NT2/D1 (cell line): Measurements from ENCODE around the gene ATP9A.

ENCODE experiments used
- SUZ12 ChIP-seq: IDR thresholded peaks from 2 replicates; pipeline ENCODE4 v1.6.1; 2011; ENCODE audit not compliant: insufficient read length, insufficient read depth; ENCODE audit errors: extremely low read depth
- ZNF274 ChIP-seq: IDR thresholded peaks from 2 replicates; pipeline ENCODE4 v1.6.1; 2011; ENCODE audit warnings: mild to moderate bottlenecking, low read depth, low read length

DNA sequence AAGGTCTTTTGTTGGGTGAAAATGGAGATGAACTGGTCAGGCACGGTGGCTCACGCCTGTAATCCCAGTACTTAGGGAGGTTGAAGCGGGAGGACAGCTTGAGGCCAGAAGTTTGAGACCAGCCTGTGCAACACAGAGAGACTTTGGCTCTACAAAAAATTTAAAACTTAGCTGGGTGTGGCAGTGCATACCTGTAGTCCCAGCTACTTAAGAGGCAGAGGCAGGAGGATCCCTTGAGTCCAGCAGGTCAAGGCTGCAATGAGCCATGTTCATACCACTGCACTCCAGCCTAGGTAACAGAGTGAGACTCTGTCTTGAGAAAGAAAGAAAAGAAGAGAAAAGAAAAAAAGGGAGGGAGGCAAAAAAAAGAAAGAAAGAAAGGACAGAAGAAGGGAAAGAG, 134.8 kb downstream of the ATP9A start:
- TF ChIP-seq SUZ12 (no peak), ZNF274 (no peak)
